Hypothalamus (tissue), 51 donors: ENCODE results near the gene PDRG1.

Experiments used
- DNase-seq, 51 donors: peaks; one replicate each; lab custom pipeline; 2025; lab: John Stamatoyannopoulos, UW

The PDRG1 gene

GRCh38 chr20:31909253-31910070 lies 42.4 kb downstream of the PDRG1 start:
- DNase-seq, result no peak

DNA sequence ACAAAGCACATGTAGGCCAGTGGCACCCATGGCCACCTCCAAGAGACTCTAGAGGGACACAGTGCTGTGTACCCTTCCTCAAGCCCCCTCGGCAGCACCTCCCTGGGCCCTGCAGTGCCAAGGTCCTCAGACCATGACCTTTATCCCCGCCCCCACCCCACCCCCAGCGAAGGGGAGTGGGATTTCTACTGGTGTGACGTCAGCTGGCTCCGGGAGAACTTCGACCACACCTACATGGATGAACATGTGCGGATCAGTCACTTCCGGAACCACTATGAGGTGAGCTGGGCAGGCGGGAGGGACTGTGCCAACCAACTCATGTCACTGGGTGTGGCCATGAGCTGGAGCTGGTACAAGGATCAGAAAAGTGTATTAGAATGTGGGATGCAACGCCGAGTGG lies 43.4 kb downstream of the PDRG1 start:
- no peak for DNase-seq

- no peak for DNase-seq
Observed at GRCh38 chr20:31908016-31908415, 43.8 kb downstream of the PDRG1 start.

DNA sequence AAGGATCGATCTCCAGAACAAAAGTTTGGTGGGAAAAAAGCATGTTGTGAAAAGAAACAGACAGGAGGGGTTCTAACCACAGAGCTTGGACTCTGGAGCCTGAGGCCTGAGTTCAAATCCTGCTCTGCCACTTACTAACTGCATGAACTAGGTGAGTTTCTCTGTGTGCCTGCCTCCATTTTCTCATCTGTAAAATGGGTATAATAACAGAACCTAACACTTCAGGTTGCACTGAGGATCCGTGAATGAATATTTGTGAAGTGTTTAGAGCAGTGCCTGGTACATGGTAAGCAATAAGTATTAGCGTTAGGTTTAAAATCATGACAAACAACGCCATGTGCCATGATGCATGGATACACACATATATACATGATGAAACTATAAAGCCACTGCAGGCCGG lies 44.8 kb downstream of the PDRG1 start:
- no peak for DNase-seq

- DNase-seq, result no peak
Observed at GRCh38 chr20:31906001-31906400, 45.8 kb downstream of the PDRG1 start.

- DNase-seq, result no peak
Observed at GRCh38 chr20:31903627-31904386, 48.0 kb downstream of the PDRG1 start.

GRCh38 chr20:31901615-31902014 lies 50.2 kb downstream of the PDRG1 start:
- no peak for DNase-seq

- DNase-seq, result no peak
Observed at GRCh38 chr20:31897541-31897940, 54.3 kb downstream of the PDRG1 start.

DNA sequence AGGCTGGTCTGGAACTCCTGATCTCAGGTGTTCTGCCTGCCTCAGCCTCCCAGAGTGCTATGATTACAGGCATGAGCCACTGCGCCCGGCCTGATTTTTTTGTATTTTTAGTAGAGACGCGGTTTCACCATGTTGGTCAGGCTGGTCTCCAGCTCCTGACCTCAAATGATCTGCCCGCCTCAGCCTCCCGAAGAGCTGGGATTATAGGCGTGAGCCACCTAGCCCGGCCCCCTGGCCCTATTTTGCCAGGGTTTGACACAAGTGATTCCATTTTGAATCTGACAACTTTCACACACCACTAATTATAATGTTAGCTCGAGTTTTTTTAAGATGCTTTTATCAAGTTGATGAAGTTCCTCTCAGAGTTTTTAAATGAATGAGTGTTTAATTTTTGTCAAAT lies 55.8 kb downstream of the PDRG1 start:
- no peak for DNase-seq

- DNase-seq, result peak in 24 of 51 donors; percentile 2 to 51 (median 28)
Observed at GRCh38 chr20:31894980-31895675, 56.7 kb downstream of the PDRG1 start.
